GM18505 (cell line): ENCODE measurements around the gene TMEM138.

Source experiments
- ATAC-seq: cut with Tn5 transposase; IDR thresholded peaks from one replicate; pipeline ENCODE4 v1.9.1; 2021; ENCODE audit not compliant: unreplicated experiment
- POLR2A ChIP-seq: IDR thresholded peaks from 4 replicates; pipeline ENCODE4 v1.6.1; 2011; ENCODE audit warnings: borderline replicate concordance; ENCODE audit not compliant: insufficient read depth, insufficient read length; ENCODE audit errors: extremely low read depth

The TMEM138 gene

GRCh38 chr11:61384271-61385242 is 22.4 kb downstream of the TMEM138 start:
- no peak for TF ChIP-seq POLR2A
- ATAC-seq: no peak

DNA sequence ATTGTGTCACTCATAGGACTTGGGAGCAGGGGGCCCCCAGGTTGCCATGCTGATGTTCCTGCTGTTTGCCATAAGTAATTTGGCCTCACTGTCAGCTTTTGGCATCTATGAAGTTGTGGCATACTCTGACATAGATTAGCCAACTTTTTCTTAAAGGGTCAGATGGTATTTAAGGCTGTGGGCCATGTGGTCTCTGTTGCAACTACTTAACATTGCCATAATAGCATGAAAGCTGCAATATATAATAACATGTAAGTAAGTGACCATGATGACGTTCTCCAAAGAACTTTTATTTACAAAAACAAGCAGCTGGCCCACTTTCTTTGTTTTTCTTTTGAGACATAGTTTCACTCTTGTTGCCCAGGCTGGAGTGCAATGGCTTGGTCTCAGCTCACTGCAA is 28.0 kb downstream of the TMEM138 start:
- no peak for TF ChIP-seq POLR2A
- ATAC-seq: no peak

DNA sequence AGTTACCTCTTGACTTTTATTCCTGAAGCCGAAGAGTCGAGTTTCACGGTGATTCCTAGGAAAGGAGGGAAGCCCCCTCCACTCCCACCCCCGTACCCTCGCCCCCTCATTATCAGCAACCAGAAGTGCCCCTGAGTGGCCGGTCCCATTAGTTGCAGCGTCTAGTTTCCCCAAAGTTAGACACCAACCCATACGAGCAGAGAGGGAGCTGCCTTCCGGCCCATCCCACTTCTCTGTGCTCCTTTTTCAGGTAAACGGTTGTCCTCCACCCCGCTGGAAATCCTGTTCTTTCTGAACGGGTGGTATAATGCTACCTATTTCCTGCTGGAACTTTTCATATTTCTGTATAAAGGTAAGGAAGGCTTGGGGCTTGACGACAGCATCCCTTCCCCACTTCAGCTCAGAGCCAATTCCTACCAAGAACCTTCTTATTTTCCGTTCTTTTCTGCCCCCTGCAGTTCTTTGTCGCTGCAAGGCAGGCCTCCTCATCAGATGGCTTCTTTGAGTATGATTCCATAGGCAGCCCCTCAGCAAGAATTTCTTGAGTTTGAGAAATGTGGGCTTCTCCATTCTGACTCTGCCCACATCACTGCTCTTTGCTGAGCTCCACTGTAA is 30.9 kb downstream of the TMEM138 start:
- ATAC-seq: no peak
- TF ChIP-seq POLR2A: no peak

DNA sequence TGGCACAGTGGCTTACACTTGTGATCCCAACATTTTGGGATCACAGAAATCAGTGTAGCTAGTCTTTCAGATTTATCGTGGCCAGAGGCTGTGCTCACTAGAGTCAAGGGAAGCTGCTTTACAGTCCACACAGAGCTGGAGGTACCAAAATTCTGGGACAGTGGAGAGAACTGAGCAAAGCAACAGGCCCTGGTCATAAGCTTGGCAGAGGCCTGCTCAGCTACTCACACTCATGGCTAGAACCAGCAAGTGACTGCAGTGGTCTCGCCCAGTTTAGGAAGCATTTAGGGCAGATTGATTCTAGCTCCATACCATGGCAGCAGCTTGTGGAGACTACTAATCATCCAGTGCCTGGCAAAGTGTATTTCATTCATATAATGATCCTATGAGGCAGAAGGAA is 39.0 kb downstream of the TMEM138 start:
- TF ChIP-seq POLR2A: no peak
- no peak for ATAC-seq

GRCh38 chr11:61401573-61401972 is 39.4 kb downstream of the TMEM138 start:
- no peak for TF ChIP-seq POLR2A

GRCh38 chr11:61403658-61404057 is 41.5 kb downstream of the TMEM138 start:
- ATAC-seq: no peak
- no peak for TF ChIP-seq POLR2A

More at GRCh38 chr11:61401573-61401972, 39.4 kb downstream of the TMEM138 start:
- no peak for ATAC-seq

GRCh38 chr11:61404103-61404502 is 41.9 kb downstream of the TMEM138 start:
- ATAC-seq: no peak
- no peak for TF ChIP-seq POLR2A

GRCh38 chr11:61404641-61405040 is 42.5 kb downstream of the TMEM138 start:
- ATAC-seq: no peak
- no peak for TF ChIP-seq POLR2A

- ATAC-seq: no peak
- no peak for TF ChIP-seq POLR2A
These were observed 43.9 kb downstream of the TMEM138 start for GRCh38 chr11:61406067-61406466.

GRCh38 chr11:61406991-61407728 is 45.0 kb downstream of the TMEM138 start:
- TF ChIP-seq POLR2A: no peak
- no peak for ATAC-seq

GRCh38 chr11:61411589-61411988 is 49.4 kb downstream of the TMEM138 start:
- TF ChIP-seq POLR2A: no peak
- ATAC-seq: no peak

GRCh38 chr11:61413496-61413895 is 51.3 kb downstream of the TMEM138 start:
- TF ChIP-seq POLR2A: no peak
- no peak for ATAC-seq

- no peak for TF ChIP-seq POLR2A
- no peak for ATAC-seq
These were observed 52.4 kb downstream of the TMEM138 start for GRCh38 chr11:61414547-61414946.

- no peak for ATAC-seq
- TF ChIP-seq POLR2A: no peak
These were observed 53.2 kb downstream of the TMEM138 start for GRCh38 chr11:61415381-61415780.

- ATAC-seq: no peak
These were observed 54.8 kb downstream of the TMEM138 start for GRCh38 chr11:61416941-61417340.

More at GRCh38 chr11:61416941-61417340, 54.8 kb downstream of the TMEM138 start:
- TF ChIP-seq POLR2A: no peak
